HEK293T (cell line): ENCODE data around the gene HOXD10.

ENCODE experiments used
- FOXA1 ChIP-seq: fragments of 450-650 bp; IDR thresholded peaks from 2 replicates; pipeline ENCODE4 v1.6.1; 2016; ENCODE audit warnings: mild to moderate bottlenecking
- TF ChIP-seq, protein P1 (sequence below): fragments of 450-650 bp; IDR thresholded peaks from 2 replicates; pipeline ENCODE4 v1.6.1; 2016

GRCh38 chr2:176117823-176118371 is 1.3 kb downstream of the HOXD10 start:
- TF ChIP-seq FOXA1: no peak
- TF ChIP-seq, protein P1, sequence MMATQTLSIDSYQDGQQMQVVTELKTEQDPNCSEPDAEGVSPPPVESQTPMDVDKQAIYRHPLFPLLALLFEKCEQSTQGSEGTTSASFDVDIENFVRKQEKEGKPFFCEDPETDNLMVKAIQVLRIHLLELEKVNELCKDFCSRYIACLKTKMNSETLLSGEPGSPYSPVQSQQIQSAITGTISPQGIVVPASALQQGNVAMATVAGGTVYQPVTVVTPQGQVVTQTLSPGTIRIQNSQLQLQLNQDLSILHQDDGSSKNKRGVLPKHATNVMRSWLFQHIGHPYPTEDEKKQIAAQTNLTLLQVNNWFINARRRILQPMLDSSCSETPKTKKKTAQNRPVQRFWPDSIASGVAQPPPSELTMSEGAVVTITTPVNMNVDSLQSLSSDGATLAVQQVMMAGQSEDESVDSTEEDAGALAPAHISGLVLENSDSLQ: no peak
